OCI-M1 (cell line): Measurements from ENCODE around the gene MAP7D3.
"Not testable (repeated sequence)": the region's sequence is repeated elsewhere in the genome, so short reads cannot be mapped to it uniquely, and the experiment has no call there.

Experiments
- DNase-seq: peaks from one replicate; lab custom pipeline; 2025; lab: John Stamatoyannopoulos, UW

MAP7D3 gene

DNA sequence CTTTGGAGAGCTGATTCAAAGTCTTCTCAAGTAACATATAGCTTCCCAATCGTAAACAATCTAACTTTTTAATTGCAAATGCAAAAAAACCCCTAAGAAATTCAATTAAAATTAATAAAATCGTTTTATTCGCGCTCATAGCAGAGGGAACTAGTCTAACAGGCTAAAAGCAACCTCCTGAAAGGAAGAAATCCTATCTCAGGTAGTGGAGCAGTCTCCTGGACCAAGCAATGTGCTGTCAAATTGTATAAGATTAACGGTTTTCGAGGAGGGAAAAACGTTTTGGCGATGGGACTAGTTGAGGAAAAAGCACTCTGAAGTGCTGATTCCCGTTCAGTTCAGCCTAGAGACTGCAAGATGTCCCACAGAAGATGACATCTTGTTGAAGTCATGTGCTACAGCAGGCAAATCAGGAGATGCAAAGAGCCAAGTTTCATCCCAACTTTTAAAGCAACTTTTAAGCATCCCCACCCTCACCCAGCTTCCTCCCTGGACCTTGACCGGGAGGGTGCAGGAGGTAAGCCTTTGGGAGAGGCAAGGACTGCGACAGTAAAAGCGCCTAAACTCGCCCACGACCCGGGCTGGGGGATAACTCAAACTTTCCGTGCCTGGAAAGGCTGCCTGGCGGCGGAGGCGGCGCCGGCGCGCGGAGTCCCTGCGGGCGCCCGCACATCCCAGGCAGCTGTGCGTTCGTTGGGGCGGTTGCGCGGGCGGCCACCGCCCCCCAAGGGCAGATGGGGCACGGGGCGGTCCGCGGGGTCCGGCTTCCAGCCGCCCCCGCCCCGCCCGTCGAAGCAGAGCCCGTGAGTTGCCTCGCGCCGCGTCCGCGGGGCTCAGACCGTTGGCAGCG is 784 bp downstream of the MAP7D3 start:
- DNase-seq = peak; percentile 1

DNA sequence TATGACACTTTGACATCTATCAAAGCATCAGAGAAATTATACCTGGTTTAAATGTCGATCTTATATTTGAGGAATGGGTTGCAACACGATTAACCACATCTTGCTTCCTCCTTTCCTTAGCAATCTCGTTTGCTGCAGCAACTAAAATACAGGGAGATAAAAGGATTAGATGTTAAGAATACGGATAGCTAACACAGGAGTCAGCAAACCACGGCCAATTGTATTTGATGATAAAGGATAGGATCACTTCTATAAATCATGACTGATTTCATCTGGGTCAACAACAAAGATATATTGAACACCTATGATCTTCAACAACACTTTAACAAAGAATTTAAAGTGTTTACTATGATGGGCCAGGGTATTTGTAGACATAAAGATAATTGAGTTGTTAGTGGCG is 5.0 kb downstream of the MAP7D3 start:
- DNase-seq = no peak

DNA sequence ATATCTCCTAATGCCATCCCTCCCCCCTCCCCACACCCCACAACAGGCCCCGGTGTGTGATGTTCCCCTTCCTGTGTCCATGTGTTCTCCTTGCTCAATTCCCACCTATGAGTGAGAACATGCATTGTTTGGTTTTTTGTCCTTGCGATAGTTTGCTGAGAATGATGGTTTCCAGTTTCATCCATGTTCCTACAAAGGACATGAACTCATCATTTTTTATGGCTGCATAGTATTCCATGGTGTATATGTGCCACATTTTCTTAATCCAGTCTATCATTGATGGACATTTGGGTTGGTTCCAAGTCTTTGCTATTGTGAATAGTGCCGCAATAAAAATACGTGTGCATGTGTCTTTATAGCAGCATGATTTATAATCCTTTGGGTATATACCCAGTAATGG is 13.4 kb downstream of the MAP7D3 start:
- not testable (repeated sequence) for DNase-seq

DNA sequence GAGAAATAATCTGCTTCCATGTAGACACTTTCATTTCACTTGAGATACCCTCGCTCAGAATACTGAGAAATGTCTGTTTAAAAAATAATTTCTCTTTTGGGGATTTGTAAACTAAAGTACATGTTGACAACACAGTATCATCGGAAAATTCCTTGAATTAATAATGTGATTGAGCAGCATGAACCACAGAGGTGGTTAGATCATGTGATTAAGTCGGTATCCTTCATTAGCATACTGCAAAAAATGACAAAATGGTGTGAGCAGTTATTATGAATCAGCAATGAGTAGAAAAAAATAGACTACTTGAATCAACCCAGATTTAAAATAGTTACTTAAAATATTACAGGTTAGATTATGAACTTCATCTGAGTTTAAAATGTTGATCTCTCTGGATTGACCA is 14.1 kb downstream of the MAP7D3 start:
- DNase-seq = no peak

DNA sequence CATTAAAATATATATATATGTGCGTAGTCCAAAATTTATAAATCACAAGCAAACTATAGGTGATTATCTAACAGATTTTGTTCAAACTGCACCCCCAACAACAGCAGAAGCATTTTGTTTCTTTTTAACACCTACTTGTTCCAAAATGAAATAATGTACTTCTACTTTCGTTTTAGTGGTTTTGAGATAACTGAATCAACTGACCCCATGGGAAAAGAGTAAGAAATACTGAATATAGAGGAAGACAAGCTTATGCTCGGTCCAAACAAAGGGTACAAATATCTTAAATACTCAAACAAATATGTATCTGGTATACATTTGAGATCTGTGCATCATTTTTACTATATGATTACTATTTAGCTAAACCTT is 22.4 kb downstream of the MAP7D3 start:
- DNase-seq = peak; percentile 34

DNA sequence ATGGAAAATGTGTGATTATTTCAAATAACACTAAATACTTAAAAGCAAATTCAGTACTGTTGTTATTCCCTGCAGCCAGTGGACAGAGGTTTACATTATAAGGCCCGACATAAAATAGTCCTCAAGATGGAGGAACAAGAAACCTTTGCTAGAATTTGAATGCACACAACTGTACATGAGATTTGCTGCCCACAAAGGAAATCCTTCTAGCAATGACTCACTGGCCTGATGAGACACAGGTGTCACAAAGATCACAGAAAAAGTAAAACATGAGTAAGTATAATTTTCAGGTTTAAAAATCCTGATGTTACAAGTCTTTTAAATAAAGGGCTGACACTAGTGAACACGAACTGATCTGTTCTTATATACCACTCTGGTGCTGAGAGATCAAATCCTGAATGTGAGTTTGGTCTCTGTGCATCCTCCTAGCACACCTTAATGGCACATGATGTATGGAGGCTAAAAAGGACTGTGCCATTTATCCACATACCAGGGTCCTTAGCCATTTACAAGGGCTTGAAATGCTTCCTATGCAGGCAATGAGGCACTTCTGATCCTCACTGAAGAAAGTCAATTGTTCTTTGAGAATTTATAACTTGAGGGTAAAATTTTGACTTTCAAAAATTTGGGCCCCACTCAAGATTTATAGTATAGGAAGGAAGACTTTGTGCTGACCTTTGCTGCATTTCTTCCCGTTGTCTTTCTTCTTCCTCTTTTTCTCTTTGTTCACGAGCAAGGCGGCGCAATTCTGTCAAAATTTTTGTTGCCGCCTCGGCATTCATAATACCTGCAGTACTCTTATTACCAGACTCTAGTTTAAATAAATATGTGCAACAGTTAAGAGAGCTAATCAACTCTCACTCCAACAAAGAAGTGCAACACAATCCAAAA is 23.0 kb downstream of the MAP7D3 start:
- no peak for DNase-seq

DNA sequence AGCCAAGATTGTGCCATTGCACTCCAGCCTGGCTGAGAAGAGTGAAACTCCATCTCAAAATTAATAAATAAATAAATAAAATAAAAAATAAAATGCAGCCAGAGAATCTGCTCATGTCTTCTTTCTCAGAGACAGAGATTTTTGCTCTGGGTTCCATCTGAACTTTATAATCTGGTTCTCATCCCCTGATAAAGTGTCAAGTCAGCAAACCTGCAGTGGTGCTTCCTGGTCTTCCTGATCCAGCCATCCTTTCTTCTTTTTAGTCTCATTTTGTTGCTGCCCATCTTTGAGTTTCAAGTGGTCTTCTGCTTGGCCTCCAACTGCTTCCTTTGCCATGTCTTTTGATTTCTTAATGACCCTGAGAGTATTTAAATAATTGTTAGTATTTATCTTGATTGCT is 24.1 kb downstream of the MAP7D3 start:
- no peak for DNase-seq

DNA sequence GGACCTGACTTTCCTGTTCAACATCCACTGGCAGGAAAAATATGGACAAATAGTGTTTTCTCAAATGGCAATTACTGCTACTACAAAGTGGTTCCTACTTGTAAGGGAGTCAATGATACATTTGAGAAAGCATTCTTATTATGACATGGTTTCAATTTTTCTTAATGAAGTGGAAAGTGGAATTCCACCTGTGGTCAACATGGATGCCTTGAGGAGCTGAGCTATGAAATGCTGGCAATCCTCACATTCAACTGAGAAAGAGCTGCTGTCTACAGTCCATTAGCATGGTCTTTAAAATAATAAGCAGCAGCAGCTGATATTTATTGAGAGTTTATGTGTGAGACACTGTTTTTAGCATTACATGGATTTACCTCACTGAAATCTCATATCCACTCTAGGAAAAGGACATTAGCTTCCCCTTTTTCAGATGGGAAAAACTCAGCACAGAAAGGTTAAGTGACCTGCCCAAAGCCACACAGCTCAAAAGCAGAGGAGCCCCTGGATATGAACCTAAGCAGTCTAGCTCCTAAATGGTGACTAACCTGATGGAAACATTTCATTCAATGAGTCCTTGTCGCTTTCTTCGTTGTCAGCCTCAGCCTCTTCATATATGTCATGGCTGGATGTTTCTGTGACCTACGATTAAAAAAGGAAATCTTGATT is 29.2 kb downstream of the MAP7D3 start:
- DNase-seq = no peak

DNA sequence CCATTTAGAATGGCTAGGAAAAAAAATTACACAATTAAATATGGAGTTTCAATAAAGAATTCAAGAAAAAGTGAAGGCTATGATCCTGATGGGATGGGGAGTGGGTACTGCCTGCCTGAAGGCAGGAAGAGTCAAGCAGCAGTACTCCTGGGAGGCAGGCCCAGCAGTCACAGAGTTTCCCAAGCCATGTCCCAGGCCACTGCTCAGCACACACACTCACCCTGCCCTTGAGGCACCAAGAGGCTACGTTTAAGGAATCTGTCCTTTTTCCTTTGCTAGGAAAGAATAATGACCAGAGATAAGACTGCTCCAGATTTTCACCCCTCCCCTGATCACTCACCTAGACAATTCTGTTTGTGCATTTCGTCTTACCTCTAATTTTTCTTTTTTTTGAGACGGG is 30.2 kb downstream of the MAP7D3 start:
- no peak for DNase-seq

DNA sequence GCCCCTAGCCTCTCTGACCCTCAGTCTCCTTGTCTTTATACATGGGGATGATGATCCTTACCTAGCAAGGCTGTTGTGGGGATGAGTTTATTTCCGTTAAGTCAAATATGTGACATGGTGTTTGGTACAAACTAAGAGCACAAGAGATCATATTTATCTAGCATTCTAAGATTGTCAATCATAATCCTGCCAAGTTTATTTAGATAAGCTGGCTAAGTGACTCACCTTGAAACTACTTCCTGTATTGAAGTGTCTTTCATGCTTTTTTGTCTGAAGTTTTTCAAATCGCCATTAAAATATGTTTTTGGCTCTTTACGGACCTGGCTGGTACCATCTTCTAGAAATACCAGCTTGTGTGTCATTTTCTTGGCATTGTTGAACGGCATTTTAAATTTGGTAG is 30.7 kb downstream of the MAP7D3 start:
- DNase-seq = no peak

DNA sequence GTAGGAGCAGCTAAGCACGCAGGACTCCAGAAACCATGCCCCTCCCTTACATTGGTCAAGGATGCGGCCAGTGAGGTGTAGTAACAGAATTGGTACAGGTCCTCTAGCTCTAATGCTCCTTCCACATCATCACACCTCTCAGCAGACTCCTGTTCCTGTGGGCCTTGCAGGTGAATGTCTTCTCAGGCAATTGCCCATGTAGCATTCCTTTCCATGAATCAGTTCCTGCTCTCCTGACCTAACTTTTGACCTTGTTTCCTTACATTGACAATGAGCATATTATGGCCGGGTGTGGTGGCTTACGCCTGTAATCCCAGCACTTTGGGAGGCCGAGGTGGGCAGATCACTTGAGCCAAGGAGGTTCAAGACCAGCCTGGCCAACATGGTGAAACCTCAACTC is 31.3 kb downstream of the MAP7D3 start:
- no peak for DNase-seq

DNA sequence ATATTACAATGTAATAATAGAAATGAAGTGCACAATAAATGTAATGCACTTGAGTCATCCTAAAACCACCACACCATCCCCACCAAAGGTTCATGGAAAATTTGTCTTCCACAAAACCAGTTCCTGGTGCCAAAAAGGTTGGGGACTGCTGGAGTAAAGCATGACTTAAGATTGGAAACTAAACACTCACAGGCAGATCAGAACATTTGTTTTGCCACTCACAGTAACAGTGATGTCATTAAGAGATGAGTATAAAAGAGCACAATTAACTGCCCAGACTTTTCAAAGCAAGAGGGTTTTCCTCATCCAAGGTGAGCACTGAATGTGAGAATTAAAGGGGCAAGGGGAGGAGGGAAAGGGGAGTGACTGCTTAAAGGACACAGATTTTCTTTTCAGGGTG is 35.6 kb downstream of the MAP7D3 start:
- DNase-seq = no peak

DNA sequence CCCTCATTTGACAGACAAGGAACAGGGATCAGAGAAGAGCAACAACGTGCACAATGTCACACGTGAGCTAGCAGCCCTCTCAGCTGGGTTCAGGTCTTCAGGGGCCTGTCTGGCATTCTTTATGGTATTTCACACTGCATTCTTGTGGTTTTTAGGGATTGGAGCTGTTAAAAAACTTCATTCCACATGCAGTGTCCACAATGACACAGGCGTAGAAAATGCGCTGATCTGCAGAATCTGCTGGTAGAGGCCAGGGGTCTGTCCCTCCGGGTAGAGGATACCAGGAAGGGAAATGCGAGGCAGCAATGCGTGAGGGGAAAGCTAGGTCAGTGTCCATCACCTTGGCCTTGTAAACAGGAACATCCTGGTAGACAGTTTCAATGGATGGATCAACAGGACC is 36.6 kb downstream of the MAP7D3 start:
- DNase-seq = no peak

DNA sequence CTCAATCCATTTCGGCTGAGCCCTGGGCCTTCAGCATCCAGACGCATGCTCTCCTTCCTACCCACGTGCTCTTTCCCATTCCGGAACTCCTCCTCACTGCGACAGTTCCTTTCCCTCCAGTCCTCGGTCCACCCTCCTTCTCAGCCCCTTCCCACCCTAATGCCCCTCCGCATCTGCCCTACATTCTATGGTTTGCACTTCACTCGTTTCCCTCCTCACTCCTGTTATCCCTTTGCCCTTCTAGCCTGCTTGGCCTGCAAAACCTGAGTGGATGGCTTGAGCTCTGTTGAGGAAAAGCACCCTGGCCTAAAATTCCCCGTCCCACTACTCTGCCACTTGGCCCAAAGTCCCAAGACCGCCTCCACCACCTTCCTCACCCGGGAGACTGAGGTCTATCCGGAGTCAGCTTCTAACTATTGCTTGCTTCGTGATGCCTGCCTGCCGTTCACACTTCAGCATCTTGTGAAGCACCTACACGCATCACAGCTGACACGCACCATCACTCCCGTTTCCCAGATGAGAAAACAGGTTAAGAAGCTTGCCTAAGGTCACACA is 38.6 kb downstream of the MAP7D3 start:
- DNase-seq = no peak

DNA sequence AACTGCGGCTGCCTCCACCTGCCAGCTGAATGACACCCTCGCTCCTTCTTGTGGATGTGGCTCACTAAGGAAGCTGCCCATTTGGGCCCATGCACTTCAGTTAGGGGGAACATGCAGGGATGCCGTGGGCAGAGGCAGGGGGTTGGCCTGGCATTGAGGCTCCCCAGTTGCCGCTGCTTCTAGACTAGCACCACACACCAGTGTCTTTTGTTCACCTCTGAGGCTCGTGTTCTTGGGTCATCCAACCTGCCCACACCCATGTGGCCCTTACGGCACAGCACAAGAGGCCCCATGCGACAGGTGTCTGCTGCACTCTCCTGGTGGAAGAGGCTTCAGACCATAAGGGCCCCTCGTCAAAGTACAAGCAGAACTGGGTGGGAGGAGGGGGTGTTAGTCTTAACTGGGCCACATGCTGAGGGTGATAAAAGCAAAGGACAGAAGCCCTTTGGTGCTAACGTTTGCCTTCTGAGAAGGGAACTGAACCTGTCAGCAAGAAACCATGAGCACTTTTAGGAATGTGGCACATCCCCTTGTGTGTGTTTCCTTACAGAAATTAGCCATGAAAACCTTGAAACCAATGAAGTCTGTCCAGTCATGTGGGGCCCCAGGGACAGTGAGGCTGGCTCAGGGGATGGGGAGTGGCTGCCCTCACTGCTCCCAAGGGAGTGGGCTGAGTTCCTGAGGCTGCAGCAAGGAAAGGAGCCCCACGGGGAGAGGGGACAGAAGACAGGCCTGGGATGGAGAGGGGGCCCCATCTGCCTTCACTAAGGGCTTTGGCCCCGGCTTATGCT is 39.2 kb downstream of the MAP7D3 start:
- DNase-seq = no peak

DNA sequence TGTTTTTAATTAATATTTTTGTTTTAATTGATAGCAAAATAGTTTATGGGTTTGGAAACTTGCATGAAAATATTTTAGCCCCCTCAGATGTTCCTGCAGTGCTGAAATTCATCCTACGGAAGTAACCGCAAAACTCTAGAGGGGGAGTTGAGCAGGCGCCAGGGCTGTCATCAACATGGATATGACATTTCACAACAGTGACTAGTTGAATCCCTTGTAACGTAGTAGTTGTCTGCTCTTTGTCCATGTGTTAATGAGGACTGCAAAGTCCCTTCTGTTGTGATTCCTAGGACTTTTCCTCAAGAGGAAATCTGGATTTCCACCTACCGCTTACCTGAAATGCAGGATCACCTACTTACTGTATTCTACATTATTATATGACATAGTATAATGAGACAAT is 40.4 kb downstream of the MAP7D3 start:
- no peak for DNase-seq

DNA sequence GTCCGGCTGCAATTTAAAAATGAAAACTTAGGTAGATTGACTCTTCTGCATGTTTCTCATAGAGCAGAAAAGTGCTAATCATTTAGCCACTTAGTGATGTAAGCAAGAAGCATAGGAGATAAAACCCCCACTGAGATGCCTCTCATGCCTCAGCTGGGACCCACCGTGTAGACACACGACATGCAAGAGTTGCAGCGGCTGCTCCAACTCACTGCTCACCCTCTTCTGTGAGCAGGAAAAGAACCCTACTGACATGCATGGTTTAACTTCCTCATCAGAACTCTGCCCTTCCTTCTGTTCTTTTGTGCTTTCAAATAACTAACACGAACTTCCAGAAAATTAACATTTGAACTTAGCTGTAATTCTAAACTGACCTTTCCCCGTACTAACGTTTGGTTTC is 41.0 kb downstream of the MAP7D3 start:
- DNase-seq = no peak

DNA sequence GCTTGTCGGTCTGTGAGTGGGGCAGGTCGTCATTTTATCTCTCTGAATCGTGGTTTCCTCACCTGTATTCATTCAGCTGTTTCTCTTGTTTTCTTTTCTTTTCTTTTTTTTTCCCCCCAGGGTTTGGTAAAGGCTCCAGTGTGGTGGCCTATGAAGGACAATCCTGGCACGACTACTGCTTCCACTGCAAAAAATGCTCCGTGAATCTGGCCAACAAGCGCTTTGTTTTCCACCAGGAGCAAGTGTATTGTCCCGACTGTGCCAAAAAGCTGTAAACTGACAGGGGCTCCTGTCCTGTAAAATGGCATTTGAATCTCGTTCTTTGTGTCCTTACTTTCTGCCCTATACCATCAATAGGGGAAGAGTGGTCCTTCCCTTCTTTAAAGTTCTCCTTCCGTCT is 41.4 kb downstream of the MAP7D3 start:
- DNase-seq = no peak

DNA sequence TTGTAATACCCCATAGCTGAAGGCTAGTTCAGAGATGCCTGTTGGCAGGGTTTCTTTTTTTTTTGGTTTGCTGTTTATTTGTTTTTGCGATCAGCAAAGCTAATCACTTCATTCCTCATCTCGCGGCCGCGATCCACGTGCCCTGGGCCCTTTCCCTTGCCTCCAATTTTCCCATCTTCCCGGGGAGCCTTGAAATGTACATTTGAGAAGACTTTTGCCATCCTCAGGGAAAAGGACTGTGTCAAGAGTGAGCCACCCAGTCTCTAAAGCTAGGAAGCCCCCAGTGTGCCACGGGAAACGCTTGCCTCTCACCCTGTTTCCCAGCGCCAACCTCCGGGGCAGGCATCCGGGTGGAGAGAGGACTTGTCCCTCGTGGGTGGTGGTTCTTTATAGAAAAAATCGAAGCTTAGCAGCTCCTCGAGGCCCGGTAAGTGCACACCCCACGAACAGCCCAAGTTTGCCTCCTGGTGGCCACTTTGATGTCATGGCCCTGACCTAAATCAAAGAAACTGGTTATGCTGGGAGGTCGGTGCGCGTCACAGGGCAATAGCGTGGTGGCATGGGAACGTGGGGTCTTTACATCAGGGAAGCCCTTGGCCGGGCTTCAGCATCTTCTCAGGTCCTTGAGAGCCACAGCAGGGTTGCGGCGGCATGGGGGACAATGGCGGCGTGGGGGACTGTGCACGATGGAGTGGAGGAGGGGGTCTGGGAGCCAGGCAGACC is 42.0 kb downstream of the MAP7D3 start:
- peak; percentile 18 for DNase-seq

DNA sequence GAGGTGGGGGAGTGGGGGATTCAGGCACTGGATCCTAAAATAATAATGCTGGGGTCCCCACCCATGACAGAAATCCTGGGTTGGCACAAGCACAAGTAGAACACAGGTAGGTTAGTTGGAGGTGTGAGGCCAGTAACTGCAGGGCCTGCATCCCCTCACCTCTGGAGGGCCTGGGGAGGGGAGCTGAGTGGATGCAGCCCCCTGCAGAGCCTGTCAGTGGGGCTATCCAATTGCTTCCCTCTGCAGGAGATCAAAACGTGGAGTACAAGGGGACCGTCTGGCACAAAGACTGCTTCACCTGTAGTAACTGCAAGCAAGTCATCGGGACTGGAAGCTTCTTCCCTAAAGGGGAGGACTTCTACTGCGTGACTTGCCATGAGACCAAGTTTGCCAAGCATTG is 43.7 kb downstream of the MAP7D3 start:
- DNase-seq = no peak

DNA sequence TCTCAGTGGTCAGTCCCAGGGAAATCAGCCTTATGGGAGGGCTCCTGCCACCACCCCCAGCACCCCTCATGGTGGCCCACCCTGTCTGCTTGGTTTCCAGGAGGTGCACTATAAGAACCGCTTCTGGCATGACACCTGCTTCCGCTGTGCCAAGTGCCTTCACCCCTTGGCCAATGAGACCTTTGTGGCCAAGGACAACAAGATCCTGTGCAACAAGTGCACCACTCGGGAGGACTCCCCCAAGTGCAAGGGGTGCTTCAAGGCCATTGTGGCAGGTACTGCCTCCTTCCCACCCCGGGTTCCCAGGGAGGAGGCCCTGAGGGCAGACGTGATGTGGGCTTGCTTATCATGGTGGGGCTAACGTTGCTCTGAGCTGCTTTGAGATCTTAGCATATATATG is 44.3 kb downstream of the MAP7D3 start:
- no peak for DNase-seq
